AG09309 (cell line): ENCODE results near the gene CALHM2.

ENCODE experiments used
- DNase-seq: peaks from one replicate; pipeline ENCODE4 v3.0.0-alpha.2; 2010; ENCODE audit warnings: low read depth
- H3K4me3 ChIP-seq: 2 replicates; pipeline ENCODE4 v1.5.1; 2011; ENCODE audit warnings: mild to moderate bottlenecking, low read depth, low read length, moderate library complexity; ENCODE audit not compliant: control insufficient read depth
- TF ChIP-seq, protein P1 (sequence below): IDR thresholded peaks from 2 replicates; pipeline ENCODE4 v1.5.1; 2011; ENCODE audit warnings: mild to moderate bottlenecking, low read depth, low read length, inconsistent platforms; ENCODE audit not compliant: insufficient read depth, control insufficient read depth; ENCODE audit errors: missing control alignments

CALHM2 gene

DNA sequence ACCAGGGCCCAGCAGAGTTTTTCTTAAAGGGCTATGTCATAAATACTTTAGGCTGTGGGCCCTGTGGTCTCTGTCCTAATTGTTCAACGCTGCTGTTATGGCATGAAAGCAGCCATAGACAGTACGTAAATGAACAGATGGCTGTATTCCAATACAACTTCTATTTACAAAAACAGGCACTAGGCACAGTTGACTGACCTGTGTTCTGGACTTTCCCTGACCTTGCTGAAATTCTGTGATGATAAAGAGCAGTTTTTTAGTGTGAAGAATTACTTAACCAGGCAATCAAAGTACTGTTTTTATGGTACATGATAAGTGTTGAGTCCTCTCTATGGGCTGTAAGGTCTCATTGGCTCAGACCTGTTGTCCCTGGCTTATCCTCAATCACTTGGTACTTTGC lies 38.6 kb downstream of the CALHM2 start:
- TF ChIP-seq, protein P1, sequence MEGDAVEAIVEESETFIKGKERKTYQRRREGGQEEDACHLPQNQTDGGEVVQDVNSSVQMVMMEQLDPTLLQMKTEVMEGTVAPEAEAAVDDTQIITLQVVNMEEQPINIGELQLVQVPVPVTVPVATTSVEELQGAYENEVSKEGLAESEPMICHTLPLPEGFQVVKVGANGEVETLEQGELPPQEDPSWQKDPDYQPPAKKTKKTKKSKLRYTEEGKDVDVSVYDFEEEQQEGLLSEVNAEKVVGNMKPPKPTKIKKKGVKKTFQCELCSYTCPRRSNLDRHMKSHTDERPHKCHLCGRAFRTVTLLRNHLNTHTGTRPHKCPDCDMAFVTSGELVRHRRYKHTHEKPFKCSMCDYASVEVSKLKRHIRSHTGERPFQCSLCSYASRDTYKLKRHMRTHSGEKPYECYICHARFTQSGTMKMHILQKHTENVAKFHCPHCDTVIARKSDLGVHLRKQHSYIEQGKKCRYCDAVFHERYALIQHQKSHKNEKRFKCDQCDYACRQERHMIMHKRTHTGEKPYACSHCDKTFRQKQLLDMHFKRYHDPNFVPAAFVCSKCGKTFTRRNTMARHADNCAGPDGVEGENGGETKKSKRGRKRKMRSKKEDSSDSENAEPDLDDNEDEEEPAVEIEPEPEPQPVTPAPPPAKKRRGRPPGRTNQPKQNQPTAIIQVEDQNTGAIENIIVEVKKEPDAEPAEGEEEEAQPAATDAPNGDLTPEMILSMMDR = no peak
- DNase-seq = no peak
- no peak overlapping the region for H3K4me3 ChIP-seq

DNA sequence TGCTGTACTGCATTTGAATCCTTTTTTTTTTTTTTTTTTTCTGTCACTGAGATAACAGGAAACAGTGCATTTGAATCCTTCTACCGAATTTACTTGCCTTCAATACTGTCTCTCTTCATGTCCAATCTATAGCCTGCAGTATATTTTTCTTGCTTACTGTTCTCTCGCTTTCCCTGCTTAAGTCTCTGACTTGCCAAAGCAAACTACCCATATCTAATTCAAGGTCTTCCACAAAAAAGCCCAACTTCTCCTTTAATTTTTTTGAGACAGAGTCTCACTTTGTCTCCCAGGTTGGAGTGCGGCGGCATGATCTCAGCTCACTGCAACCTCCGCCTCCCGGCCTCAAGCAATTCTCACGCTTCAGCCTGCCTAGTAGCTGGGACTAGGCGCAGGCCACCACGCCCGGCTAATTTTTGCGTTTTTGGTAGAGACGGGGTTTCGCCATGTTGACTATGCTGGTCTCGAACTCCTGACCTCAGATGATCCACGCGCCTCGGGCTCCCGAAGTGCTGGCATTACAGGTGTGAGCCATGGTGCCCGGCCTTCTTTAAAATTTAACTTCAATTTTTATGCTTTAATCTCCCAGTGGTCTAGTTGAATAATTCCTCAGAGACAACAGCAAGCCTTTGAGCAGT lies 54.9 kb downstream of the CALHM2 start:
- H3K4me3 ChIP-seq = peak overlapping the region; percentile 73
- TF ChIP-seq, protein P1 = no peak
- no peak for DNase-seq

DNA sequence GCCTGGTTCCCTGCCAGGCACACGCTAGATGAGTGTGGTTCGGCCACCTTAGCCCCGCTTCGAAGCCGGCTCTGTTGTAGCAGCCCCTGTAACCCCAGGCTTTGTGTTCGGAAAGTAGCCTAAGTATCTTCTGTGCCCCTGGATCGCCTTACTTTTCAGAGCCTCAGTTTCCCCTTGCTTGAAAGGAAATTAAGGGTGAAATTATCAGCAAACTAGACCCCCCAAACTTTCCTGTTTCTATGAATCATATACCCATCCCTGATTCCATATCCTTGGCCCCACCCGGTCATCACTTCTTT lies 55.4 kb downstream of the CALHM2 start:
- H3K4me3 ChIP-seq = peak overlapping the region; percentile 73
- TF ChIP-seq, protein P1 = no peak
- DNase-seq = no peak
